ENCODE results near the gene MCU. TPM values are rescaled to one million over a fixed set of nuclear protein-coding genes. Genes with fewer than 3 reads are reported as not detected.
A peak's percentile ranks its signal among the peaks of the same experiment; 100 is the strongest.

MCU gene
- total RNA-seq, 1 donor from 2014 or later: 44.7 TPM

GRCh38 chr10:72828294-72828693 lies 136.4 kb downstream of the MCU start:
- Histone ChIP-seq H3K27ac (no peak overlapping the region), H3K9me3 (no peaks in the 10 kb centered on the region), H3K27me3 (no peaks in the 10 kb centered on the region), H3K4me1 (peaks cover 13% of the 10 kb centered on the region), H3K36me3 (no peaks in the 10 kb centered on the region), H3K4me3 (no peak overlapping the region)
- no peak for DNase-seq (ENCODE audit: extremely low spot score in 2 of 2)
- no peak for TF ChIP-seq CTCF (IDR thresholded peaks at IDR 0.05)
- TF ChIP-seq POLR2A (IDR thresholded peaks at IDR 0.05): no peak
- TF ChIP-seq POLR2AphosphoS5 (IDR thresholded peaks at IDR 0.05; ENCODE audit: insufficient read depth in 1 of 2, low read depth in 1 of 2): no peak
- intact Hi-C loops (cut with DNase I): no loop called here

GRCh38 chr10:72830625-72831024 lies 138.7 kb downstream of the MCU start:
- TF ChIP-seq CTCF (IDR thresholded peaks at IDR 0.05) (no peak), POLR2A (IDR thresholded peaks at IDR 0.05) (no peak), POLR2AphosphoS5 (IDR thresholded peaks at IDR 0.05; ENCODE audit: insufficient read depth in 1 of 2, low read depth in 1 of 2) (no peak)
- Histone ChIP-seq H3K4me1 (peaks cover 13% of the 10 kb centered on the region), H3K27me3 (no peaks in the 10 kb centered on the region), H3K27ac (no peak overlapping the region), H3K36me3 (no peaks in the 10 kb centered on the region), H3K9me3 (no peaks in the 10 kb centered on the region), H3K4me3 (no peak overlapping the region)
- DNase-seq (ENCODE audit: extremely low spot score in 2 of 2): no peak
- intact Hi-C loops (cut with DNase I): loop anchor here (10.0 kb wide), 1 partner anchor 466 kb away; no protein-coding TSS in a partner anchor

GRCh38 chr10:72831696-72832409 lies 139.9 kb downstream of the MCU start:
- Histone ChIP-seq H3K27ac (no peak overlapping the region), H3K27me3 (no peaks in the 10 kb centered on the region), H3K36me3 (no peaks in the 10 kb centered on the region), H3K4me1 (peaks cover 13% of the 10 kb centered on the region), H3K4me3 (peak overlapping the region in 1 of 2 donors; percentile 17), H3K9me3 (no peaks in the 10 kb centered on the region)
- intact Hi-C loops (cut with DNase I): loop anchor here (10.0 kb wide), 1 partner anchor 467 kb away; no protein-coding TSS in a partner anchor
- DNase-seq (ENCODE audit: extremely low spot score in 2 of 2): no peak
- no peak for TF ChIP-seq POLR2AphosphoS5 (IDR thresholded peaks at IDR 0.05; ENCODE audit: insufficient read depth in 1 of 2, low read depth in 1 of 2)

GRCh38 chr10:72832701-72833100 lies 140.8 kb downstream of the MCU start:
- Histone ChIP-seq H3K27ac (no peak overlapping the region), H3K36me3 (no peaks in the 10 kb centered on the region), H3K4me1 (peaks cover 13% of the 10 kb centered on the region), H3K4me3 (no peak overlapping the region), H3K9me3 (no peaks in the 10 kb centered on the region), H3K27me3 (no peaks in the 10 kb centered on the region)
- no peak for TF ChIP-seq POLR2A (IDR thresholded peaks at IDR 0.05)
- no peak for TF ChIP-seq CTCF (IDR thresholded peaks at IDR 0.05)
- no peak for TF ChIP-seq POLR2AphosphoS5 (IDR thresholded peaks at IDR 0.05; ENCODE audit: insufficient read depth in 1 of 2, low read depth in 1 of 2)
- intact Hi-C loops (cut with DNase I): loop anchor here (10.0 kb wide), 1 partner anchor 468 kb away; no protein-coding TSS in a partner anchor
- DNase-seq (ENCODE audit: extremely low spot score in 2 of 2): no peak

- Histone ChIP-seq H3K27me3 (no peaks in the 10 kb centered on the region), H3K36me3 (no peaks in the 10 kb centered on the region), H3K4me1 (peaks cover 13% of the 10 kb centered on the region), H3K27ac (no peak overlapping the region), H3K4me3 (no peak overlapping the region), H3K9me3 (no peaks in the 10 kb centered on the region)
- DNase-seq (ENCODE audit: extremely low spot score in 2 of 2): no peak
- TF ChIP-seq CTCF (IDR thresholded peaks at IDR 0.05) (peak; percentile 42 to 78 (median 47)), POLR2A (IDR thresholded peaks at IDR 0.05) (no peak), POLR2AphosphoS5 (IDR thresholded peaks at IDR 0.05; ENCODE audit: insufficient read depth in 1 of 2, low read depth in 1 of 2) (peak in 1 of 2 donors; percentile 78)
- intact Hi-C loops (cut with DNase I): loop anchor here (10.0 kb wide), 1 partner anchor 470 kb away; no protein-coding TSS in a partner anchor
Observed at GRCh38 chr10:72834183-72834825, 142.4 kb downstream of the MCU start.
